ENCODE results near the gene TST. TPM values are rescaled to one million over a fixed set of nuclear protein-coding genes. Genes with fewer than 3 reads are reported as not detected.

The TST gene
- 44.5 and 46.7 TPM in 2 replicates for total RNA-seq (2014; rRNA removed; shearing (Covaris generic))
- 16.9 and 17.2 TPM in 2 replicates for polyA plus RNA-seq (2016; fragmentation: Nextera tagmentation; extraction: Ambion mirVana)

- Histone ChIP-seq H3K27ac (peak within 1 kb of the TSS; percentile 55), H3K27me3 (replicated peaks; ENCODE audit: insufficient read depth) (no peaks in the 10 kb centered on the region), H3K4me3 (peak within 1 kb of the TSS; percentile 96), H2AFZ (peak within 1 kb of the TSS; percentile 92), H3K9ac (peak within 1 kb of the TSS; percentile 86), H4K20me1 (ENCODE audit: insufficient read depth) (no peaks in the 10 kb centered on the region; the same call in 1 of the 2 replicates), H3K9me2 (ENCODE audit: insufficient read depth) (no peaks in the 10 kb centered on the region), H3K79me2 (ENCODE audit: insufficient read depth) (peaks cover 15% of the 10 kb centered on the region), H3K4me2 (ENCODE audit: unreplicated experiment) (peak within 1 kb of the TSS; percentile 87), H3K36me3 (ENCODE audit: low read depth) (no peaks in the 10 kb centered on the region), H3K9me3 (ENCODE audit: low read depth) (no peaks in the 10 kb centered on the region), H3F3A (ENCODE audit: insufficient read depth) (no peaks in the 10 kb centered on the region), H3K4me1 (ENCODE audit: insufficient read depth) (0 out of 2 replicates have a peak, but pooled peaks cover 5% of the 10 kb centered on the region)
- in situ Hi-C loops (cut with MboI): no loop called here
- DNase-seq: peak; percentile 80
- 1 to 3% methylated on average over 37 to 45 of the region's 107 CpGs for whole genome bisulfite sequencing, 2 experiments (ENCODE audit: low coverage in 1 of 2, low lambda C conversion rate in 2 of 2, missing lambda C conversion rate in 2 of 2)
- TF ChIP-seq EZH2phosphoT487 (IDR thresholded peaks at IDR 0.05; ENCODE audit: insufficient read depth, low read depth) (no peak), EZH2 (IDR thresholded peaks at IDR 0.05; ENCODE audit: insufficient read depth, poor library complexity, severe bottlenecking) (no peak)
Observed at GRCh38 chr22:37019309-37020191, at the start of gene TST, which contains the start of gene MPST. Gene TST, minus strand, starts transcription at chr22:37019447. Its CDS starts 715 bp downstream, at chr22:37018732. Gene MPST, plus strand, starts transcription at chr22:37019742. Its CDS starts 95 bp downstream, at chr22:37019837.

DNA sequence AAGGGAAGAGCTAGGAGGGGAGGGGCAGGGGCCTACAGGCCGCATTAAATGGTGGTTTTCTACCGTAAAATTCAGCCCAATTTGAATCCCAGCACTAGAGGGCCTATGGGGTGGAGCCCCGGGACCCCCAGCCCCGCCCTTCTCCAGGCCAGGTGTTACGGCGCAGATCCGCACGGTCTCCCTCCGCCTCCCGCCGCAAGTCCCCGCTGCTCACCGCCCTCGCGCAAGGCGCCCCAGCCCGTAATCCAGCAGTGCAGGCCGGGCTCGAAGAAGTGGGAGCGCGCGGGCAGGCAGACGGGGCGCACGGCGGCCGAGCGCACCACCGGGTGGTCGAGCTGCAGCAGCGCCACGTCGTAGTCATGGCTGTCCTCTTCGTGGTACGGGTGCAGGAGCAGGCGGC is 49.6 kb upstream of the TST start:
- Histone ChIP-seq H2AFZ (no peak overlapping the region), H3K9me3 (ENCODE audit: low read depth) (no peaks in the 10 kb centered on the region), H3K4me2 (ENCODE audit: unreplicated experiment) (no peak overlapping the region), H3K9me2 (ENCODE audit: insufficient read depth) (no peaks in the 10 kb centered on the region), H3K36me3 (ENCODE audit: low read depth) (no peaks in the 10 kb centered on the region), H3K4me1 (ENCODE audit: insufficient read depth) (no peaks in the 10 kb centered on the region), H4K20me1 (ENCODE audit: insufficient read depth) (no peaks in the 10 kb centered on the region), H3K79me2 (ENCODE audit: insufficient read depth) (no peaks in the 10 kb centered on the region), H3K4me3 (no peak overlapping the region), H3K27ac (no peak overlapping the region), H3K27me3 (replicated peaks; ENCODE audit: insufficient read depth) (peaks cover 22% of the 10 kb centered on the region), H3K9ac (no peak overlapping the region), H3F3A (ENCODE audit: insufficient read depth) (no peaks in the 10 kb centered on the region)
- in situ Hi-C loops (cut with MboI): no loop called here
- TF ChIP-seq EZH2phosphoT487 (IDR thresholded peaks at IDR 0.05; ENCODE audit: insufficient read depth, low read depth) (no peak), EZH2 (IDR thresholded peaks at IDR 0.05; ENCODE audit: insufficient read depth, poor library complexity, severe bottlenecking) (no peak)
- 2 to 4% methylated on average over 31 to 33 of the region's 36 CpGs for WGBS, 2 experiments (ENCODE audit: low coverage in 1 of 2, low lambda C conversion rate in 2 of 2, missing lambda C conversion rate in 2 of 2)
- peak; percentile 24 for DNase-seq

GRCh38 chr22:37067428-37067827 is 48.2 kb upstream of the TST start:
- Histone ChIP-seq H3K9me3 (ENCODE audit: low read depth) (no peaks in the 10 kb centered on the region), H3K9me2 (ENCODE audit: insufficient read depth) (no peaks in the 10 kb centered on the region), H3K4me1 (ENCODE audit: insufficient read depth) (no peaks in the 10 kb centered on the region), H4K20me1 (ENCODE audit: insufficient read depth) (no peaks in the 10 kb centered on the region), H3F3A (ENCODE audit: insufficient read depth) (no peaks in the 10 kb centered on the region), H3K9ac (no peak overlapping the region), H2AFZ (no peak overlapping the region), H3K27me3 (replicated peaks; ENCODE audit: insufficient read depth) (peaks cover 22% of the 10 kb centered on the region), H3K27ac (no peak overlapping the region), H3K4me2 (ENCODE audit: unreplicated experiment) (no peak overlapping the region), H3K36me3 (ENCODE audit: low read depth) (no peaks in the 10 kb centered on the region), H3K79me2 (ENCODE audit: insufficient read depth) (no peaks in the 10 kb centered on the region), H3K4me3 (no peak overlapping the region)
- TF ChIP-seq EZH2 (IDR thresholded peaks at IDR 0.05; ENCODE audit: insufficient read depth, poor library complexity, severe bottlenecking): no peak
- no peak for TF ChIP-seq EZH2phosphoT487 (IDR thresholded peaks at IDR 0.05; ENCODE audit: insufficient read depth, low read depth)
- DNase-seq: no peak
- 65 to 68% methylated on average over 9 to 10 of the region's 10 CpGs for WGBS, 2 experiments (ENCODE audit: low coverage in 1 of 2, low lambda C conversion rate in 2 of 2, missing lambda C conversion rate in 2 of 2)
- in situ Hi-C loops (cut with MboI): no loop called here

DNA sequence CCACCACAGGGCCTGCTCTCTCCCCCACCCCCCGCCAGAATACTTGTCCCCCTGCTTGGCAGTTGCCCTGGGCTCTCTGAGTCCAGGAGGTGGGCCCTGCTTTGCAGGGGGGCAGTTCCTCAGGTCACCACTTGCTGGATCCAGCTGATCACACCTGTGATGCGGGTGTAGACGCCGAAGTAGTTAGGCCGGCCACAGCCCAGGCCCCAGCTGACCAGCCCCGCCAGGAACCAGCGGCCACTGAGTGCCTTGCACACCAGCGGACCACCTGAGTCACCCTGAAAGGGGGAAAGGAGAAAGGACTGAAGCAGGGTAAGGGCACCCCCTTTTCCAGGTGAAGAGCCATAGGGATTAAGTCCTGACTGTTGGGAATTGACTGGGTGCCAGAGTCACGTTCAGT is 46.7 kb upstream of the TST start:
- TF ChIP-seq EZH2phosphoT487 (IDR thresholded peaks at IDR 0.05; ENCODE audit: insufficient read depth, low read depth) (no peak), EZH2 (IDR thresholded peaks at IDR 0.05; ENCODE audit: insufficient read depth, poor library complexity, severe bottlenecking) (no peak)
- no peak for DNase-seq
- no peaks in the 10 kb centered on the region for H3K9me3 ChIP-seq (ENCODE audit: low read depth)

More for the DNA sequence above, 46.7 kb upstream of the TST start:
- in situ Hi-C loops (cut with MboI): no loop called here
- WGBS, 2 experiments (ENCODE audit: low coverage in 1 of 2, low lambda C conversion rate in 2 of 2, missing lambda C conversion rate in 2 of 2): 86 to 87% methylated on average over 9 of the region's 9 CpGs
- Histone ChIP-seq H3K9me2 (ENCODE audit: insufficient read depth) (no peaks in the 10 kb centered on the region), H4K20me1 (ENCODE audit: insufficient read depth) (no peaks in the 10 kb centered on the region), H3K27me3 (replicated peaks; ENCODE audit: insufficient read depth) (peaks cover 22% of the 10 kb centered on the region), H3K79me2 (ENCODE audit: insufficient read depth) (no peaks in the 10 kb centered on the region), H3K36me3 (ENCODE audit: low read depth) (no peaks in the 10 kb centered on the region), H3K4me3 (no peak overlapping the region), H3K9ac (no peak overlapping the region), H3K4me2 (ENCODE audit: unreplicated experiment) (no peak overlapping the region), H3K4me1 (ENCODE audit: insufficient read depth) (no peaks in the 10 kb centered on the region), H3K27ac (no peak overlapping the region), H2AFZ (no peak overlapping the region), H3F3A (ENCODE audit: insufficient read depth) (no peaks in the 10 kb centered on the region)
